Central memory CD8-positive, alpha-beta T cell (primary cell): ENCODE data around the gene PLOD3.

Experiments used
- ATAC-seq: fragments of 150-1000 bp; cut with Tn5 transposase; replicated peaks from 2 replicates; pipeline ENCODE4 v1.10.0; 2022; ENCODE audit warnings: mild to moderate bottlenecking, moderate FRiP score, moderate number of reproducible peaks; ENCODE audit not compliant: poor library complexity, severe bottlenecking; ENCODE audit errors: extremely low read depth
- DNase-seq, 2 donors: peaks; one replicate each; pipeline ENCODE4 v3.0.0; 2021; ENCODE audit warnings: low spot score in 2 of 2
- H3K27ac Mint-ChIP-seq: one replicate; pipeline ENCODE4 v1.8.0; 2022; ENCODE audit warnings: low read depth, mild to moderate bottlenecking, moderate library complexity, mixed read lengths
- H3K27me3 Mint-ChIP-seq: one replicate; pipeline ENCODE4 v1.8.0; 2022; ENCODE audit warnings: mixed read lengths
- H3K36me3 Mint-ChIP-seq: one replicate; pipeline ENCODE4 v1.8.0; 2022; ENCODE audit warnings: mild to moderate bottlenecking, moderate library complexity, mixed read lengths; ENCODE audit not compliant: insufficient read depth
- H3K4me1 Mint-ChIP-seq: one replicate; pipeline ENCODE4 v1.8.0; 2022; ENCODE audit warnings: mixed read lengths
- H3K4me3 Mint-ChIP-seq: one replicate; pipeline ENCODE4 v1.8.0; 2022; ENCODE audit warnings: mild to moderate bottlenecking, moderate library complexity, mixed read lengths
- H3K9me3 Mint-ChIP-seq: one replicate; pipeline ENCODE4 v1.8.0; 2022; ENCODE audit warnings: mixed read lengths

PLOD3 gene

GRCh38 chr7:101243646-101244374 lies 26.4 kb upstream of the PLOD3 start:
- Mint-ChIP-seq H3K27me3 (no peaks in the 10 kb centered on the region), H3K27ac (peak overlapping the region; percentile 90), H3K4me3 (peak overlapping the region; percentile 89), H3K4me1 (peaks cover 26% of the 10 kb centered on the region), H3K36me3 (peaks cover 20% of the 10 kb centered on the region), H3K9me3 (no peaks in the 10 kb centered on the region)
- no peak for DNase-seq
- ATAC-seq, result no peak

- ATAC-seq (no peak), DNase-seq (no peak)
- H3K36me3 Mint-ChIP-seq, result peaks cover 16% of the 10 kb centered on the region
- H3K9me3 Mint-ChIP-seq, result no peaks in the 10 kb centered on the region
- no peak overlapping the region for H3K27ac Mint-ChIP-seq
- no peaks in the 10 kb centered on the region for H3K27me3 Mint-ChIP-seq
- H3K4me3 Mint-ChIP-seq, result no peak overlapping the region
- H3K4me1 Mint-ChIP-seq, result peaks cover 15% of the 10 kb centered on the region
Observed at GRCh38 chr7:101241443-101242349, 24.3 kb upstream of the PLOD3 start.

GRCh38 chr7:101241015-101241363 lies 23.6 kb upstream of the PLOD3 start:
- DNase-seq (no peak), ATAC-seq (no peak)
- Mint-ChIP-seq H3K36me3 (peaks cover 18% of the 10 kb centered on the region), H3K4me3 (no peak overlapping the region), H3K27me3 (no peaks in the 10 kb centered on the region), H3K4me1 (peaks cover 15% of the 10 kb centered on the region), H3K27ac (no peak overlapping the region), H3K9me3 (no peaks in the 10 kb centered on the region)

GRCh38 chr7:101240226-101241014 lies 23.0 kb upstream of the PLOD3 start:
- no peaks in the 10 kb centered on the region for H3K27me3 Mint-ChIP-seq
- H3K36me3 Mint-ChIP-seq, result peaks cover 18% of the 10 kb centered on the region
- H3K4me3 Mint-ChIP-seq, result no peak overlapping the region
- DNase-seq (no peak), ATAC-seq (no peak)
- peaks cover 15% of the 10 kb centered on the region for H3K4me1 Mint-ChIP-seq
- no peaks in the 10 kb centered on the region for H3K9me3 Mint-ChIP-seq
- no peak overlapping the region for H3K27ac Mint-ChIP-seq

GRCh38 chr7:101239951-101240220 lies 22.5 kb upstream of the PLOD3 start:
- Mint-ChIP-seq H3K9me3 (no peaks in the 10 kb centered on the region), H3K36me3 (peaks cover 15% of the 10 kb centered on the region), H3K27me3 (no peaks in the 10 kb centered on the region), H3K4me3 (no peak overlapping the region), H3K4me1 (peaks cover 10% of the 10 kb centered on the region), H3K27ac (no peak overlapping the region)
- ATAC-seq (no peak), DNase-seq (no peak)

- no peak overlapping the region for H3K4me3 Mint-ChIP-seq
- H3K4me1 Mint-ChIP-seq, result peaks cover 5% of the 10 kb centered on the region
- no peak overlapping the region for H3K27ac Mint-ChIP-seq
- ATAC-seq, result no peak
- DNase-seq, result no peak
- H3K27me3 Mint-ChIP-seq, result no peaks in the 10 kb centered on the region
- H3K36me3 Mint-ChIP-seq, result peaks cover 10% of the 10 kb centered on the region
- no peaks in the 10 kb centered on the region for H3K9me3 Mint-ChIP-seq
Observed at GRCh38 chr7:101239191-101239950, 22.0 kb upstream of the PLOD3 start.

GRCh38 chr7:101238226-101239182 lies 21.1 kb upstream of the PLOD3 start:
- H3K36me3 Mint-ChIP-seq, result peaks cover 6% of the 10 kb centered on the region
- H3K4me3 Mint-ChIP-seq, result no peak overlapping the region
- H3K4me1 Mint-ChIP-seq, result peaks cover under 1% of the 10 kb centered on the region
- ATAC-seq (no peak), DNase-seq (no peak)
- H3K27me3 Mint-ChIP-seq, result no peaks in the 10 kb centered on the region
- H3K9me3 Mint-ChIP-seq, result no peaks in the 10 kb centered on the region
- peak overlapping the region; percentile 41 for H3K27ac Mint-ChIP-seq

GRCh38 chr7:101237206-101238067 lies 20.1 kb upstream of the PLOD3 start, which contains the start of gene CLDN15:
Gene CLDN15, minus strand, starts transcription at chr7:101237802. Its CDS starts 221 bp downstream, at chr7:101237581.
- Mint-ChIP-seq H3K27ac (peak within 1 kb of the TSS; percentile 41), H3K4me3 (no peak within 1 kb of the TSS), H3K9me3 (no peaks in the 10 kb centered on the region), H3K27me3 (no peaks in the 10 kb centered on the region), H3K4me1 (no peaks in the 10 kb centered on the region), H3K36me3 (peaks cover 5% of the 10 kb centered on the region)
- ATAC-seq (no peak), DNase-seq (no peak)

- DNase-seq (no peak), ATAC-seq (no peak)
- Mint-ChIP-seq H3K4me3 (no peak overlapping the region), H3K27ac (no peak overlapping the region), H3K36me3 (peaks cover 9% of the 10 kb centered on the region), H3K4me1 (no peaks in the 10 kb centered on the region), H3K9me3 (no peaks in the 10 kb centered on the region), H3K27me3 (no peaks in the 10 kb centered on the region)
Observed at GRCh38 chr7:101236292-101236835, 19.0 kb upstream of the PLOD3 start.

GRCh38 chr7:101235522-101235921 lies 18.1 kb upstream of the PLOD3 start:
- Mint-ChIP-seq H3K4me3 (no peak overlapping the region), H3K9me3 (no peaks in the 10 kb centered on the region), H3K27me3 (no peaks in the 10 kb centered on the region), H3K4me1 (peaks cover 4% of the 10 kb centered on the region), H3K36me3 (peaks cover 7% of the 10 kb centered on the region), H3K27ac (no peak overlapping the region)
- DNase-seq (no peak), ATAC-seq (no peak)
